RKO (cell line): ENCODE data around the gene GPATCH8.
"Not testable (repeated sequence)": the region's sequence is repeated elsewhere in the genome, so short reads cannot be mapped to it uniquely, and the experiment has no call there.

Source experiments
- DNase-seq: peaks from one replicate; pipeline ENCODE4 v3.0.0-alpha.2; 2016; ENCODE audit warnings: low spot score

GPATCH8 gene

GRCh38 chr17:44503147-44504029 lies at the start of gene GPATCH8:
Gene GPATCH8, minus strand, starts transcription at chr17:44503406. Its CDS starts 36 bp downstream, at chr17:44503370.
- peak; percentile 96 for DNase-seq

- DNase-seq = no peak
Observed at GRCh38 chr17:44552361-44552760, 49.2 kb upstream of the GPATCH8 start.

GRCh38 chr17:44549686-44550085 lies 46.5 kb upstream of the GPATCH8 start:
- DNase-seq = no peak

- DNase-seq = no peak
Observed at GRCh38 chr17:44548376-44549230, 45.4 kb upstream of the GPATCH8 start.

GRCh38 chr17:44547625-44548267 lies 44.5 kb upstream of the GPATCH8 start:
- DNase-seq = no peak

- DNase-seq = peak; percentile 36
Observed at GRCh38 chr17:44546671-44547606, 43.7 kb upstream of the GPATCH8 start.

GRCh38 chr17:44543905-44544523 lies 40.8 kb upstream of the GPATCH8 start:
- no peak for DNase-seq

GRCh38 chr17:44543213-44543904 lies 40.2 kb upstream of the GPATCH8 start:
- no peak for DNase-seq

GRCh38 chr17:44541884-44542581 lies 38.8 kb upstream of the GPATCH8 start:
- DNase-seq = no peak

- no peak for DNase-seq
Observed at GRCh38 chr17:44540246-44541084, 37.3 kb upstream of the GPATCH8 start.

- no peak for DNase-seq
Observed at GRCh38 chr17:44539673-44540072, 36.5 kb upstream of the GPATCH8 start.

- DNase-seq = not testable (repeated sequence)
Observed at GRCh38 chr17:44537922-44538321, 34.7 kb upstream of the GPATCH8 start.

- no peak for DNase-seq
Observed at GRCh38 chr17:44536090-44536953, 33.1 kb upstream of the GPATCH8 start.

GRCh38 chr17:44533533-44534246 lies 30.5 kb upstream of the GPATCH8 start:
- DNase-seq = peak; percentile 83

- DNase-seq = no peak
Observed at GRCh38 chr17:44530896-44531418, 27.8 kb upstream of the GPATCH8 start.

GRCh38 chr17:44529864-44530263 lies 26.7 kb upstream of the GPATCH8 start:
- DNase-seq = no peak

- no peak for DNase-seq
Observed at GRCh38 chr17:44527954-44528353, 24.7 kb upstream of the GPATCH8 start.
